GM23248 (cell line): ENCODE data around the gene S100A11. TPM values are rescaled to one million over a fixed set of nuclear protein-coding genes. Genes with fewer than 3 reads are reported as not detected.

Source experiments
- DNase-seq: peaks from one replicate; pipeline ENCODE4 v3.0.0-alpha.2; 2015
- H2AFZ ChIP-seq: fragments of 200-600 bp; sonication (generic); 2 replicates; pipeline ENCODE4 v1.6.1; 2016; ENCODE audit warnings: antibody characterized with exemption
- H3F3A ChIP-seq: fragments of 200-600 bp; sonication (generic); 2 replicates; pipeline ENCODE4 v1.6.1; 2016; ENCODE audit warnings: mild to moderate bottlenecking, antibody characterized with exemption, mixed run types; ENCODE audit not compliant: insufficient read depth
- H3K27ac ChIP-seq: fragments of 200-600 bp; sonication (generic); 2 replicates; pipeline ENCODE4 v1.5.1; 2016; ENCODE audit warnings: mild to moderate bottlenecking
- H3K27me3 ChIP-seq: fragments of 200-600 bp; sonication (generic); replicated peaks from 2 replicates; pipeline ENCODE4 v1.6.1; 2016; ENCODE audit warnings: mild to moderate bottlenecking; ENCODE audit not compliant: insufficient read depth
- H3K36me3 ChIP-seq: fragments of 200-600 bp; sonication (generic); 2 replicates; pipeline ENCODE4 v1.6.1; 2016; ENCODE audit warnings: low read depth, mild to moderate bottlenecking
- H3K4me1 ChIP-seq: fragments of 200-600 bp; sonication (generic); 2 replicates; pipeline ENCODE4 v1.6.1; 2016; ENCODE audit warnings: mild to moderate bottlenecking; ENCODE audit not compliant: insufficient read depth
- H3K4me2 ChIP-seq: fragments of 200-600 bp; sonication (generic); one replicate; pipeline ENCODE4 v1.6.1; 2016; ENCODE audit warnings: mild to moderate bottlenecking; ENCODE audit not compliant: unreplicated experiment
- H3K4me3 ChIP-seq: fragments of 200-600 bp; sonication (generic); 2 replicates; pipeline ENCODE4 v1.5.1; 2016; ENCODE audit warnings: mild to moderate bottlenecking
- H3K79me2 ChIP-seq: fragments of 200-600 bp; sonication (generic); 2 replicates; pipeline ENCODE4 v1.6.1; 2016; ENCODE audit warnings: mild to moderate bottlenecking; ENCODE audit not compliant: insufficient read depth
- H3K9ac ChIP-seq: fragments of 200-600 bp; sonication (generic); 2 replicates; pipeline ENCODE4 v1.6.1; 2016; ENCODE audit warnings: mild to moderate bottlenecking
- H3K9me2 ChIP-seq: fragments of 200-600 bp; sonication (generic); 2 replicates; pipeline ENCODE4 v1.6.1; 2016; ENCODE audit warnings: mixed run types, mild to moderate bottlenecking, moderate library complexity; ENCODE audit not compliant: insufficient read depth
- H3K9me3 ChIP-seq: fragments of 200-600 bp; sonication (generic); one replicate; pipeline ENCODE4 v1.6.1; 2017; ENCODE audit warnings: low read depth
- H4K20me1 ChIP-seq: fragments of 200-600 bp; sonication (generic); 2 replicates; pipeline ENCODE4 v1.6.0; 2016; ENCODE audit not compliant: insufficient read depth
- EZH2 ChIP-seq: fragments of 200-600 bp; sonication (generic); IDR thresholded peaks from 2 replicates; pipeline ENCODE4 v1.6.1; 2018; ENCODE audit warnings: antibody characterized with exemption, mild to moderate bottlenecking; ENCODE audit not compliant: insufficient read depth, poor library complexity, severe bottlenecking
- EZH2phosphoT487 ChIP-seq: fragments of 200-600 bp; sonication (generic); IDR thresholded peaks from 2 replicates; pipeline ENCODE4 v1.6.1; 2018; ENCODE audit warnings: antibody characterized with exemption, moderate library complexity, mild to moderate bottlenecking, low read depth; ENCODE audit not compliant: insufficient read depth
- WGBS, 2 experiments: methylation state at CpG; one replicate each; pipeline ENCODE4 v1.1.6; 2015 to 2017; ENCODE audit warnings: low lambda C conversion rate in 2 of 2, low coverage in 1 of 2; ENCODE audit errors: missing lambda C conversion rate in 2 of 2; 5-methylcytosine and 5-hydroxymethylcytosine counted together
- in situ Hi-C: fragments of 300-500 bp; cut with MboI; formaldehyde crosslinking; loops from 2 replicates; pipeline ENCODE4 v1.15.0; 2020
- polyA plus RNA-seq: library from polyadenylated mRNA; unstranded; fragments of >200 nt; fragmentation: Nextera tagmentation; extraction: Ambion mirVana; gene quantifications from 2 replicates; pipeline ENCODE4 v1.2.1, GENCODE V29; 2016
- total RNA-seq: library from RNA; depleted of rRNA; stranded (reverse); fragments of >200 nt; shearing (Covaris generic); gene quantifications from 2 replicates; pipeline ENCODE4 v1.2.3, GENCODE V29; 2014

S100A11 gene
- total and polyA plus RNA-seq, 2 experiments from 2014 or later, result 612 to 4,052 TPM

DNA sequence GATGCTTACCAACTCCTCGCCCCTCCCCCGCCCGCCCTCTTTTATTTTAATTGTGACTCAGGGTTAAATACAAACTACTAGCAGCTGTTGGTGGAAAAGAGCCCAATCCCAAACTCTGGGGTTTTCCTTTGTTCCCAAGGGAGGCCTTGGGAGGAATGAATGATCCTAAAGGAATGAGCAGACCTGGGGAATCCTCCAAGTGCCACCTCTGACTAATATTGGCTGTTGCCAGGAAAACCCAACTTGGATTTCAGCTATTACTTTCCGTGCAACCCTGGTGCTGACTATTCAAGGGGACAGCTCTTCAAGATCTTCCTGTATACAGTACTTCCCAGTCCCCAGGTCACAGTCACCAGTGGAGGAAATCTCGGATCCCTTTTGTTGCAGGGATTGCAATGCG is 41.8 kb downstream of the S100A11 start:
- DNase-seq, result peak; percentile 99
- H3K9ac ChIP-seq, result peak overlapping the region; percentile 99
- H3K9me2 ChIP-seq, result no peaks in the 10 kb centered on the region
- H3K4me1 ChIP-seq, result peaks cover 39% of the 10 kb centered on the region
- no peaks in the 10 kb centered on the region for H3K27me3 ChIP-seq
- H3K4me2 ChIP-seq, result peak overlapping the region; percentile 89
- in situ Hi-C loops, result loop anchor here (5.0 kb wide), 1 partner anchor 63 kb away; no protein-coding TSS in a partner anchor
- peak overlapping the region; percentile 98 for H3K27ac ChIP-seq
- H3F3A ChIP-seq, result peaks cover 52% of the 10 kb centered on the region
- no peak for TF ChIP-seq EZH2
- no peak for TF ChIP-seq EZH2phosphoT487
- WGBS, 2 experiments, result 2 to 4% methylated on average over 6 of the region's 6 CpGs
- H3K4me3 ChIP-seq, result no peak overlapping the region
- no peaks in the 10 kb centered on the region for H3K36me3 ChIP-seq
- H3K79me2 ChIP-seq, result peaks cover 30% of the 10 kb centered on the region
- H2AFZ ChIP-seq, result no peak overlapping the region
- H3K9me3 ChIP-seq, result no peaks in the 10 kb centered on the region
- no peaks in the 10 kb centered on the region for H4K20me1 ChIP-seq

DNA sequence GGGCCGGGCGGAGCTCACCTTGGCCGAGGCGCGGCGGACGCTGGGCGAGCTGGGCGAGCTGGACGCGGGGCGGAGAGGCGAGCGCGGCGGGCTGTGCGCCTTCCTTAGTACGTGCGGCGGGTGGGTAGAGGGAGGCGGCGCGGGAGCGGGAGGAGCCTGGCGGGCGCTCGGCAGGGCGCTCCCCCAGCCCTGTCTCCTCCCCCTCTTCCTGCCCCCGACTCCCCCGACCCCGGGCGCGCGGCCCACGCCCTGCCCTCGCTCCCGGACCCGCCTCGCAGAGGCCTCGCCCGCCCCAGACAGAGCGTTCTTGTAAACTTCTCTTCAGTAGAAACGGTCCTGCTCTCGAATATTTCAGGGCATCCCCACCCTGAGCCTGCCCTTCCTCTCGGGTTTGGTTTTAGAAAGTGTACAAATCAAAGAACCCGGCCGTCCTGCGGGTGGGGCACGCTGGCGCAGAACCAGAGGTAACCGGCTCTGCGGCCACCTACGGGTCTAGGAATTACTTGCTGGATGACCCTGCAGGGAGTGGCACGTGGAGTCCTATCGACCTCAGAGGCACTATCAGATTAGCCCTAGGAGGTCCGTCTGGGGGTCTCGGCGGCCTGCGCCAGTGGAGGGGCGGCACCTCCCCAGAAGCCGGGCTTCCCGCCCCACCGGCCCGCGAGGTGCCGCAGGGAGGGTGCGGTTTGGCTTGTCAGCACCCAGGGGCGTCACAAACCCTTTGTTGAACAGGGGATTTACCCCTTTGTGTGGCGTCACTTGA is 42.9 kb downstream of the S100A11 start, which contains the start of gene S100A10:
Gene S100A10, minus strand, starts transcription at position 126 of the 763 bp plus-strand sequence. CDS start 7,629 bp downstream, outside the sequence.
- Histone ChIP-seq H4K20me1 (no peaks in the 10 kb centered on the region), H3K4me2 (peak within 1 kb of the TSS; percentile 89), H3F3A (peaks cover 57% of the 10 kb centered on the region), H3K79me2 (peaks cover 34% of the 10 kb centered on the region), H3K9me2 (no peaks in the 10 kb centered on the region), H3K27ac (peak within 1 kb of the TSS; percentile 98), H3K36me3 (no peaks in the 10 kb centered on the region), H3K4me1 (peaks cover 47% of the 10 kb centered on the region), H3K9me3 (no peaks in the 10 kb centered on the region), H3K27me3 (no peaks in the 10 kb centered on the region), H3K4me3 (peak within 1 kb of the TSS; percentile 97), H3K9ac (peak within 1 kb of the TSS; percentile 99), H2AFZ (peak within 1 kb of the TSS; percentile 53)
- 0 to 1% methylated on average over 30 to 60 of the region's 69 CpGs for WGBS, 2 experiments
- in situ Hi-C loops, result no loop called here
- TF ChIP-seq EZH2 (no peak), EZH2phosphoT487 (no peak)
- peak; percentile 88 for DNase-seq

DNA sequence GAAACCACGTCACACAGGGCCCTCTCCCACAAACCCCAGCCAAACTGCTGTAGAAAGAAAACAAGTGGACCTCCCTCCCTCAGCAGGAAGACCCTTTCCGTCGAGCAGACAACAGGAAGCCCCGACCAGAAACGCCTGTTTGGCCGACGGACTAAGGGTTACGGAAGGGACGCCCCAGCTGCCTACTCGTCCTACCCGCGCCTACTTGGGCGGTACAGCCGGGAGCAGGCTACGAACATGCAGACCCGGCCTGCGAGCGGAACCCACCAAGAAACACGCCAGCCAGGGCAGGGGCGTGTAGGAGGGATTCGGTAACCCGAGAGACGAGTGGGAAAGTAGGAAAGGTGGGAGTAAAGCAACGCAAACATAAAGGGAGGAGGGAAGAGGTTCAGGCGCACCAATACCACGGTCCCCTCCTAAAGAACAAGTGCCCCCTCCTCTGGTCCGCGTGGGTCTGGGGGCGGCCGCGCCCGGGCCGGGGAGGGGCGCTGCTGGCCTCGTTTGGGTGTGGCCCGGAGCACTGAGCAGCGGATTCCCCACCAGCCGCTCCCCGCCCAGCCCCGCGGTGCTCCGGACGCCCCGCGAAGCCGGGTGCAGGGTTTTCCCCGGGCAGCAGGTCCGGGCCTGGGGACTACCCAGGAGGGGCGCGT is 43.6 kb downstream of the S100A11 start:
- Histone ChIP-seq H3K9ac (peak overlapping the region; percentile 99), H3F3A (peaks cover 63% of the 10 kb centered on the region), H3K4me1 (peaks cover 54% of the 10 kb centered on the region), H3K4me3 (peak overlapping the region; percentile 97), H3K27ac (peak overlapping the region; percentile 98), H3K9me2 (no peaks in the 10 kb centered on the region), H3K36me3 (no peaks in the 10 kb centered on the region), H3K79me2 (peaks cover 35% of the 10 kb centered on the region), H3K27me3 (no peaks in the 10 kb centered on the region), H2AFZ (peak overlapping the region; percentile 53), H4K20me1 (no peaks in the 10 kb centered on the region), H3K9me3 (no peaks in the 10 kb centered on the region), H3K4me2 (peak overlapping the region; percentile 89)
- TF ChIP-seq EZH2phosphoT487 (no peak), EZH2 (no peak)
- 1% methylated on average over 28 to 47 of the region's 50 CpGs for WGBS, 2 experiments
- DNase-seq, result peak; percentile 67
- in situ Hi-C loops, result no loop called here

DNA sequence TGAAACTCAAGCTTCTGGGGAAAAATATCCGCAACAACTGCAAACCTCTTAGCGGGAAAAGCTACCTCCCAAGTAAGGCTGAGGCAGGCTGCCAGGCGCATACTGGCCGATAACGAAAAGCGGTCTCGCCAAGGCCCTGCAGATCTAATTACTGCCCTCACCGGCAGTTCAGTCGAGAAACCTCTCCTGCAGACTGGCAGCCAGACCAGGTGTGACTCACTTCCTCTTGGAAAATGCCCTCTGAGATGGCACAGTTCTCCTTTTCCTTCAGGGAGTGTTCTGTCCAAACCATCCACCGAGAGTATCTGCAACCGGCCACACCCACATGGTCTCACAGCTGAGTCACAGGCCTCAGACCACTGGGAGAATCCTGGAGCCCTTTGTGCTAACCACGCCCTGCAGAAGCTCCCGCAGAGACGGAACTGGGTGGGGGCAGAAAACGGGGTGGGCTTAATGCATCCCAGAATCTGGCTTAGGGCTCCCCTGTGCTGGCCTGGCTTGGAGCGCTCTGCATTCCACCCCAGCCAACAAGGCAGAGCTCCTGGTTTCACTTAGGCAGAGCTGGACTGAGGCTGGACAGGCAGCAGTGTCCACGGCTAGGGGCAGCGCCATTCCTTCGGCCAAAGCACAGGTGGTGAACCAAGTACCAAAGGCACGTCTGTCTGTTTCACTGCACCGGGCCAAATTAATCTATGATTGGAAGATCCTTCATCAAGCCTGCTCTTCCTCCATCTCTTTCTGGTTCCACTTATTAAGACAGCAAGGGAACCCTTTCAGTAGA is 44.3 kb downstream of the S100A11 start:
- WGBS, 2 experiments, result 1% methylated on average over 21 of the region's 21 CpGs
- H3K4me1 ChIP-seq, result peaks cover 62% of the 10 kb centered on the region
- H3K9me3 ChIP-seq, result no peaks in the 10 kb centered on the region
- H4K20me1 ChIP-seq, result no peaks in the 10 kb centered on the region
- H3K36me3 ChIP-seq, result no peaks in the 10 kb centered on the region
- peaks cover 69% of the 10 kb centered on the region for H3F3A ChIP-seq
- H2AFZ ChIP-seq, result peak overlapping the region; percentile 53
- in situ Hi-C loops, result no loop called here
- H3K79me2 ChIP-seq, result peaks cover 42% of the 10 kb centered on the region
- H3K4me3 ChIP-seq, result peak overlapping the region; percentile 97
- H3K27me3 ChIP-seq, result no peaks in the 10 kb centered on the region
- H3K4me2 ChIP-seq, result peak overlapping the region; percentile 89
- peak overlapping the region; percentile 98 for H3K27ac ChIP-seq
- TF ChIP-seq EZH2, result no peak
- TF ChIP-seq EZH2phosphoT487, result no peak
- DNase-seq, result peak; percentile 99
- H3K9ac ChIP-seq, result peak overlapping the region; percentile 99
- no peaks in the 10 kb centered on the region for H3K9me2 ChIP-seq
